HL-60 (cell line): ENCODE data around the gene SPATA32.

Experiments used
- DNase-seq, 2 experiments: peaks; one replicate each; pipeline ENCODE4 v3.0.0-alpha.2; 2010 to 2020; ENCODE audit warnings: low read depth in 1 of 2, low spot score in 1 of 2
- H3K27ac ChIP-seq: fragments of 250-450 bp; sonication (Bioruptor Pico); replicated peaks from 2 replicates; pipeline ENCODE4 v1.5.1; 2020; ENCODE audit warnings: mild to moderate bottlenecking, moderate library complexity
- H3K27me3 ChIP-seq: fragments of 250-450 bp; sonication (Bioruptor Pico); 2 replicates; pipeline ENCODE4 v1.5.1; 2021; ENCODE audit warnings: mild to moderate bottlenecking, moderate library complexity; ENCODE audit not compliant: insufficient read depth, poor library complexity, severe bottlenecking
- H3K4me3 ChIP-seq: replicated peaks from 2 replicates; pipeline ENCODE4 v1.5.1; 2011; ENCODE audit warnings: mild to moderate bottlenecking, control low read depth, low read length; ENCODE audit not compliant: insufficient read depth
- CTCF ChIP-seq: IDR thresholded peaks from one replicate; pipeline ENCODE4 v1.5.1; 2011; ENCODE audit warnings: low read length, control low read depth, inconsistent platforms; ENCODE audit not compliant: insufficient read depth
- GABPA ChIP-seq: IDR thresholded peaks from 2 replicates; pipeline ENCODE4 v1.6.1; 2012; ENCODE audit warnings: low read depth
- POLR2AphosphoS5 ChIP-seq: IDR thresholded peaks from 2 replicates; pipeline ENCODE4 v1.6.1; 2012; ENCODE audit warnings: low read depth
- REST ChIP-seq: IDR thresholded peaks from 2 replicates; pipeline ENCODE4 v1.6.1; 2012; ENCODE audit warnings: low read depth; ENCODE audit not compliant: insufficient replicate concordance
- SPI1 ChIP-seq: IDR thresholded peaks from 2 replicates; pipeline ENCODE4 v1.6.1; 2012; ENCODE audit warnings: low read depth, mild to moderate bottlenecking, borderline replicate concordance

The SPATA32 gene

GRCh38 chr17:45307290-45308015 is 45.6 kb upstream of the SPATA32 start:
- H3K27ac ChIP-seq: peak overlapping the region; percentile 48
- no peak overlapping the region for H3K4me3 ChIP-seq
- TF ChIP-seq SPI1: peak; percentile 56; the same call in 1 of the 2 replicates
- no peak for TF ChIP-seq POLR2AphosphoS5
- H3K27me3 ChIP-seq: no peaks in the 10 kb centered on the region
- DNase-seq: peak; percentile 30 to 79

GRCh38 chr17:45306623-45307022 is 44.7 kb upstream of the SPATA32 start:
- Histone ChIP-seq H3K27me3 (no peaks in the 10 kb centered on the region), H3K4me3 (no peak overlapping the region), H3K27ac (no peak overlapping the region)
- no peak for DNase-seq
- TF ChIP-seq POLR2AphosphoS5 (no peak), SPI1 (no peak), GABPA (no peak), REST (no peak), CTCF (no peak)

- DNase-seq: no peak
- no peaks in the 10 kb centered on the region for H3K27me3 ChIP-seq
- no peak overlapping the region for H3K4me3 ChIP-seq
- H3K27ac ChIP-seq: no peak overlapping the region
- TF ChIP-seq SPI1 (no peak), POLR2AphosphoS5 (no peak), GABPA (no peak), CTCF (no peak), REST (no peak)
Measured at GRCh38 chr17:45306094-45306493, 44.2 kb upstream of the SPATA32 start.

GRCh38 chr17:45305530-45306087 is 43.7 kb upstream of the SPATA32 start:
- Histone ChIP-seq H3K4me3 (no peak overlapping the region), H3K27me3 (no peaks in the 10 kb centered on the region), H3K27ac (no peak overlapping the region)
- TF ChIP-seq REST (no peak), POLR2AphosphoS5 (no peak), SPI1 (no peak), GABPA (no peak), CTCF (no peak)
- no peak for DNase-seq
